Activated CD8-positive, alpha-beta memory T cell treated with anti-CD3 and anti-CD28 coated beads, Interleukin-2, amount 50 U/mL, for 24 hours (primary cell): ENCODE data around the gene LRRC47.
"Not testable (repeated sequence)": the region's sequence is repeated elsewhere in the genome, so short reads cannot be mapped to it uniquely, and the experiment has no call there.

Source experiments
- DNase-seq: peaks from one replicate; pipeline ENCODE4 v3.0.0-alpha.2; 2020; ENCODE audit errors: extremely low read depth

Gene LRRC47

GRCh38 chr1:3816331-3817137, 20.2 kb upstream of the LRRC47 start:
- DNase-seq: no peak

GRCh38 chr1:3814771-3815561, 18.7 kb upstream of the LRRC47 start:
- DNase-seq: no peak

GRCh38 chr1:3814065-3814464, 17.8 kb upstream of the LRRC47 start:
- no peak for DNase-seq

- DNase-seq: no peak
These were observed 15.3 kb upstream of the LRRC47 start for GRCh38 chr1:3811595-3811911.

- DNase-seq: not testable (repeated sequence)
These were observed 14.0 kb upstream of the LRRC47 start for GRCh38 chr1:3810149-3810761.

- DNase-seq: no peak
These were observed 13.4 kb upstream of the LRRC47 start for GRCh38 chr1:3809680-3810079.

GRCh38 chr1:3807769-3808168, 11.5 kb upstream of the LRRC47 start:
- DNase-seq: no peak

GRCh38 chr1:3805038-3805437, 8.7 kb upstream of the LRRC47 start:
- DNase-seq: no peak

- not testable (repeated sequence) for DNase-seq
These were observed 8.3 kb upstream of the LRRC47 start for GRCh38 chr1:3804627-3804944.

GRCh38 chr1:3803905-3804626, 7.8 kb upstream of the LRRC47 start:
- DNase-seq: no peak

- not testable (repeated sequence) for DNase-seq
These were observed 4.5 kb upstream of the LRRC47 start for GRCh38 chr1:3800795-3801194.

GRCh38 chr1:3799976-3800685, 3.8 kb upstream of the LRRC47 start:
- DNase-seq: no peak

GRCh38 chr1:3795453-3796214, 664 bp downstream of the LRRC47 start:
- no peak for DNase-seq

GRCh38 chr1:3790952-3791351, 5.3 kb downstream of the LRRC47 start:
- no peak for DNase-seq

GRCh38 chr1:3790500-3790923, 5.8 kb downstream of the LRRC47 start:
- no peak for DNase-seq

GRCh38 chr1:3789421-3790300, 6.6 kb downstream of the LRRC47 start:
- no peak for DNase-seq

- no peak for DNase-seq
These were observed 7.4 kb downstream of the LRRC47 start for GRCh38 chr1:3788756-3789420.

- no peak for DNase-seq
These were observed 8.3 kb downstream of the LRRC47 start for GRCh38 chr1:3787745-3788605.
